Thoracic aorta (tissue), 2 donors: ENCODE data around the gene WTIP. TPM values are rescaled to one million over a fixed set of nuclear protein-coding genes. Genes with fewer than 3 reads are reported as not detected.
"Not testable (repeated sequence)": the region's sequence is repeated elsewhere in the genome, so short reads cannot be mapped to it uniquely, and the experiment has no call there.

Experiments
- ATAC-seq: fragments of 150-250 bp; one replicate; pipeline ENCODE4 v1.8.0; 2017; ENCODE audit warnings: low read depth; ENCODE audit not compliant: insufficient number of reproducible peaks, low FRiP score
- DNase-seq: peaks from one replicate; pipeline ENCODE4 v3.0.0-alpha.2; 2020; ENCODE audit warnings: low spot score
- H3K27ac ChIP-seq, 2 donors: fragments of 200-600 bp; sonication (generic); 1 replicate in 1 of 2; 2 replicates in 1 of 2; pipeline ENCODE4 v1.5.1; 2016; ENCODE audit warnings: mild to moderate bottlenecking in 2 of 2, moderate library complexity in 2 of 2
- H3K27me3 ChIP-seq: fragments of 200-600 bp; sonication (generic); replicated peaks from 2 replicates; pipeline ENCODE4 v1.6.0; 2016; ENCODE audit warnings: mild to moderate bottlenecking; ENCODE audit not compliant: insufficient read depth
- H3K36me3 ChIP-seq: fragments of 200-600 bp; sonication (generic); one replicate; pipeline ENCODE4 v1.5.1; 2016
- H3K4me1 ChIP-seq, 2 donors: fragments of 200-600 bp; sonication (generic); 1 replicate in 1 of 2; 2 replicates in 1 of 2; pipeline versions ENCODE4 v1.5.1 to v1.6.0; 2016; ENCODE audit warnings: low read depth in 2 of 2, mild to moderate bottlenecking in 1 of 2; ENCODE audit not compliant: control insufficient read depth in 1 of 2
- H3K4me3 ChIP-seq: fragments of 200-600 bp; sonication (generic); 2 replicates; pipeline ENCODE4 v1.5.1; 2016; ENCODE audit warnings: mild to moderate bottlenecking
- H3K9me3 ChIP-seq: fragments of 200-600 bp; sonication (generic); 2 replicates; pipeline ENCODE4 v1.5.1; 2016
- CTCF ChIP-seq: fragments of 200-600 bp; sonication (generic); IDR thresholded peaks from one replicate; pipeline ENCODE4 v1.5.1; 2019; ENCODE audit warnings: antibody characterized with exemption
- total RNA-seq, 2 donors: library from RNA; depleted of rRNA; stranded (reverse); fragments of >200 nt; gene quantifications; one replicate each; pipeline versions ENCODE4 v1.1.0 to v1.2.3, GENCODE V29; 2016

Gene WTIP
- total RNA-seq, 2 donors from 2014 or later = 110 to 175 TPM

GRCh38 chr19:34454091-34454490, 27.5 kb upstream of the WTIP start:
- peak overlapping the region; percentile 59 to 64 for H3K27ac ChIP-seq
- H3K9me3 ChIP-seq = no peaks in the 10 kb centered on the region
- no peaks in the 10 kb centered on the region for H3K27me3 ChIP-seq
- H3K36me3 ChIP-seq = peaks cover 30% of the 10 kb centered on the region
- ATAC-seq (no peak), DNase-seq (no peak)
- H3K4me1 ChIP-seq = peaks cover 26 to 42% of the 10 kb centered on the region in 2 donors
- no peak for TF ChIP-seq CTCF
- H3K4me3 ChIP-seq = no peak overlapping the region

GRCh38 chr19:34454685-34455084, 26.9 kb upstream of the WTIP start:
- Histone ChIP-seq H3K36me3 (peaks cover 28% of the 10 kb centered on the region), H3K27ac (peak overlapping the region; percentile 22 to 64), H3K27me3 (no peaks in the 10 kb centered on the region), H3K9me3 (no peaks in the 10 kb centered on the region), H3K4me1 (peaks cover 28 to 48% of the 10 kb centered on the region in 2 donors), H3K4me3 (no peak overlapping the region)
- DNase-seq (no peak), ATAC-seq (no peak)
- TF ChIP-seq CTCF = no peak

- not testable (repeated sequence) for H3K9me3 ChIP-seq, DNase-seq, ATAC-seq, H3K27me3 ChIP-seq, H3K4me3 ChIP-seq
- Histone ChIP-seq H3K27ac (peak overlapping the region in 1 of 2 donors; percentile 25), H3K4me1 (peaks cover 38 to 61% of the 10 kb centered on the region in 2 donors), H3K36me3 (peaks cover 32% of the 10 kb centered on the region)
These were observed 25.6 kb upstream of the WTIP start for GRCh38 chr19:34455783-34456480.

GRCh38 chr19:34457446-34457845, 24.1 kb upstream of the WTIP start:
- peak overlapping the region; percentile 35 to 49 for H3K27ac ChIP-seq
- H3K27me3 ChIP-seq = no peaks in the 10 kb centered on the region
- TF ChIP-seq CTCF = no peak
- peaks cover 30% of the 10 kb centered on the region for H3K36me3 ChIP-seq
- ATAC-seq (no peak), DNase-seq (no peak)
- peaks cover 50 to 70% of the 10 kb centered on the region in 2 donors for H3K4me1 ChIP-seq
- no peaks in the 10 kb centered on the region for H3K9me3 ChIP-seq
- no peak overlapping the region for H3K4me3 ChIP-seq

- Histone ChIP-seq H3K9me3 (no peaks in the 10 kb centered on the region), H3K36me3 (peaks cover 28% of the 10 kb centered on the region), H3K4me1 (peaks cover 48 to 69% of the 10 kb centered on the region in 2 donors), H3K27me3 (no peaks in the 10 kb centered on the region), H3K27ac (peak overlapping the region; percentile 48 to 83), H3K4me3 (no peak overlapping the region)
- no peak for ATAC-seq
- DNase-seq = no peak
- TF ChIP-seq CTCF = no peak
These were observed 22.9 kb upstream of the WTIP start for GRCh38 chr19:34458677-34459076.
